ENCODE data around the gene NCMAP. TPM values are rescaled to one million over a fixed set of nuclear protein-coding genes. Genes with fewer than 3 reads are reported as not detected.
A peak's percentile ranks its signal among the peaks of the same experiment; 100 is the strongest.

NCMAP gene
- total RNA-seq, 1 donor from 2014 or later, result 1.3 TPM

DNA sequence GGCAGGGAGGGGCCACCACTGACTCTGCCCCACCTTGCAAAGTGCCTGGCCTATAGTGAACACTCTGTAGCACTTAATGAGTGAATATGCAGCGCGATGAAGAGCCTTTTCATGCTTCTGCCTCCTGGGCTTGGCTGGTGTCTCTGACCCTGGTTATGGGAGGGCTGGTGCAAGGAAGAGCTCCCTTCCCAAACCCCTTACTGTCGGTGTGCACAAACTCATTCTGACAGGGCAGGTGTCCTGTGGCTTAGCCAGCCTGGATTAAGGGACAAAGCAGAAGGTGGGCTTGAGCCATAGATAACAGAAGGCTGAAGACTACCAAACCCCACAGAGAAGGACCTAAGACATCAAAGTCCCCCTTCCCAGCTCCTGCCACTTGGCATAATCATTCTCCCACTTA, 2.0 kb upstream of the NCMAP start:
- peaks cover 11% of the 10 kb centered on the region for H3K4me1 Mint-ChIP-seq (ENCODE audit: low read depth)
- no peak overlapping the region for H3K4me3 Mint-ChIP-seq (ENCODE audit: low read depth)
- H3K27ac Mint-ChIP-seq, result peak overlapping the region; percentile 46
- peaks cover 29% of the 10 kb centered on the region for H3K27me3 Mint-ChIP-seq
- TF ChIP-seq, protein P1, sequence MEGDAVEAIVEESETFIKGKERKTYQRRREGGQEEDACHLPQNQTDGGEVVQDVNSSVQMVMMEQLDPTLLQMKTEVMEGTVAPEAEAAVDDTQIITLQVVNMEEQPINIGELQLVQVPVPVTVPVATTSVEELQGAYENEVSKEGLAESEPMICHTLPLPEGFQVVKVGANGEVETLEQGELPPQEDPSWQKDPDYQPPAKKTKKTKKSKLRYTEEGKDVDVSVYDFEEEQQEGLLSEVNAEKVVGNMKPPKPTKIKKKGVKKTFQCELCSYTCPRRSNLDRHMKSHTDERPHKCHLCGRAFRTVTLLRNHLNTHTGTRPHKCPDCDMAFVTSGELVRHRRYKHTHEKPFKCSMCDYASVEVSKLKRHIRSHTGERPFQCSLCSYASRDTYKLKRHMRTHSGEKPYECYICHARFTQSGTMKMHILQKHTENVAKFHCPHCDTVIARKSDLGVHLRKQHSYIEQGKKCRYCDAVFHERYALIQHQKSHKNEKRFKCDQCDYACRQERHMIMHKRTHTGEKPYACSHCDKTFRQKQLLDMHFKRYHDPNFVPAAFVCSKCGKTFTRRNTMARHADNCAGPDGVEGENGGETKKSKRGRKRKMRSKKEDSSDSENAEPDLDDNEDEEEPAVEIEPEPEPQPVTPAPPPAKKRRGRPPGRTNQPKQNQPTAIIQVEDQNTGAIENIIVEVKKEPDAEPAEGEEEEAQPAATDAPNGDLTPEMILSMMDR (IDR thresholded peaks at IDR 0.05; ENCODE audit: unreplicated experiment), result no peak
- no peaks in the 10 kb centered on the region for H3K36me3 Mint-ChIP-seq (ENCODE audit: insufficient read depth)
- no peak for DNase-seq (ENCODE audit: low spot score, unreplicated experiment)
- H3K9me3 Mint-ChIP-seq (ENCODE audit: low read depth), result no peaks in the 10 kb centered on the region

DNA sequence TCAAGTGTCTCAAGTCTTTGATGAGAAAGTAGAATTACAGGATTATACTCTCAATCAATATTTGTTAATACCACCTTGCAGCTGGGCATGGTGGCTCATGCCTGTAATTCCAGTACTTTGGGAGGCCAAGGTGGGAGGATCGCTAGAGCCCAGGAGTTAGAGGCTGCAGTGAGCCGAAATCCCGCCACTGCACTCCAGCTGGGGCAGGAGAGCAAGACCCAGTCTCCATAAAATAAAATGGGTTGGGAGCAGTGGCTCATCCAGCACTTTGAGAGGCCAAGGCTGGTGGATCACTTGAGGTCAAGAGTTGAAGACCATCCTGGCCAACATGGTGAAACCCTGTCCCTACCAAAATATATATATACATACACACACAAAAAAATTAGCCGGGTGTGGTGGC, 1.2 kb upstream of the NCMAP start:
- Mint-ChIP-seq H3K4me1 (ENCODE audit: low read depth) (peaks cover 11% of the 10 kb centered on the region), H3K4me3 (ENCODE audit: low read depth) (no peak overlapping the region), H3K9me3 (ENCODE audit: low read depth) (no peaks in the 10 kb centered on the region), H3K27me3 (peaks cover 28% of the 10 kb centered on the region), H3K27ac (no peak overlapping the region), H3K36me3 (ENCODE audit: insufficient read depth) (no peaks in the 10 kb centered on the region)
- DNase-seq (ENCODE audit: low spot score, unreplicated experiment), result no peak
- TF ChIP-seq, protein P1 (IDR thresholded peaks at IDR 0.05; ENCODE audit: unreplicated experiment), result no peak

DNA sequence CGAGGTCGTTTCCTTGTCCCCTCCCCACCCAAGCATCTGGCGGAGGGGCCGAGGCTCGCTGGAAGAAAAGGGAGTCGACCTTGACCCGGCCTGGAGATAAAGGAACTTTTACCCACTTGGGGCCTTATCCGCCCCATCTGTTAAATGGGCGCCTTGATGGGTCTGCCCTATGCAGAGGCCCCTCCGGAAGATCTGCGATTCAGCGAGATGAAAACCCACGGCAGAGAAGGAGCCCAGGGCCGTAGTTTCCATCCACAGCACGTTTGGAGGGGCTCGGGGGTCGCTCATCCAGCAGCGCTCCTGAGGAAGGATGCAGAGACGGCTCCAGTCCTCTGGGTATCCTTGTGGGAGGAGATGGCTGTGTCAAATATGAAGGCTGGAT, 518 bp downstream of the NCMAP start:
- no peak for DNase-seq (ENCODE audit: low spot score, unreplicated experiment)
- H3K4me3 Mint-ChIP-seq (ENCODE audit: low read depth), result peak overlapping the region; percentile 60
- no peaks in the 10 kb centered on the region for H3K9me3 Mint-ChIP-seq (ENCODE audit: low read depth)
- H3K36me3 Mint-ChIP-seq (ENCODE audit: insufficient read depth), result no peaks in the 10 kb centered on the region
- TF ChIP-seq, protein P1 (IDR thresholded peaks at IDR 0.05; ENCODE audit: unreplicated experiment), result no peak
- H3K4me1 Mint-ChIP-seq (ENCODE audit: low read depth), result peaks cover 11% of the 10 kb centered on the region
- H3K27ac Mint-ChIP-seq, result no peak overlapping the region
- H3K27me3 Mint-ChIP-seq, result peaks cover 28% of the 10 kb centered on the region

DNA sequence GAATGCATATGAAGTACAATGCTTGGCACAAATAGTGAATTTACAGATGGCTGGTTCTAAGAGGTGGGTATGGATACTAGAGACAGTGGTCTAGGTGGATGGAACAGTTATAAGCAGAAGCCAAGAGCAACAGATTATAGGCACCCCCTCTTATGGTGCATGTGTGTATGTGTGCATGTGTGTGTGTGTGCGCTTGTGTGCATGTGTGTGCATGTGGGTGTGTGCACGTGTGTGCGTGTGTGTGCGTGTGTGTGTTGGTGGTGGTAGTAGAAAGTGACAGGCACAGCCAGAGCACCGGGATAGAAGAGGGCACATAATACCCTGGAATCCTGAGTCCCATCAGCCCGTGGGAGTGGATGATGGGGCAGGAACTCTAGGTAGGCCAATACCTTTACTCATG, 1.3 kb downstream of the NCMAP start:
- H3K4me1 Mint-ChIP-seq (ENCODE audit: low read depth), result peaks cover 7% of the 10 kb centered on the region
- H3K27ac Mint-ChIP-seq, result no peak overlapping the region
- H3K4me3 Mint-ChIP-seq (ENCODE audit: low read depth), result no peak overlapping the region
- DNase-seq (ENCODE audit: low spot score, unreplicated experiment), result no peak
- H3K36me3 Mint-ChIP-seq (ENCODE audit: insufficient read depth), result no peaks in the 10 kb centered on the region
- TF ChIP-seq, protein P1 (IDR thresholded peaks at IDR 0.05; ENCODE audit: unreplicated experiment), result no peak
- H3K27me3 Mint-ChIP-seq, result peaks cover 28% of the 10 kb centered on the region
- no peaks in the 10 kb centered on the region for H3K9me3 Mint-ChIP-seq (ENCODE audit: low read depth)

DNA sequence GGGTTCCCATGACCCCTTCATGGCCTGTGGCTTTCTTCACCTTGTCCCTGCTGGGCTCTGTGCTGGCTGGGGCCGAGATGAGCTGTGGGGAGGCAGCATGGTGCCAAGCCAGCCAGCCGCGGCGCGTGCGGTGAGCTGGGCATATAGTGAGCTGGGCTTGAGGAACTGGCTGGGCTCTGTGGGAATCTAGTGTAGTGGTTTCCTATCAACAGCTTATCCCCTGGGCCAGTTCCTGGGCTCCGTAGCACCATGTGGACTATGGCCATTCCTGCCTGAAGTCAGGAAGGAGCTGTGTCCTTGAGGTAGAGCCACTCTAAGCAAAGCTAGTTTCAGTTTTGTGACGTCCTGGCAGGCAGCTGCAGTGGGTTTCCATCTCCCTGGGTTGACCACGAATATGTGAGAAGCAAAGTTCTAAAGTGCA, 1.8 kb downstream of the NCMAP start:
- Mint-ChIP-seq H3K27ac (no peak overlapping the region), H3K4me3 (ENCODE audit: low read depth) (no peak overlapping the region), H3K36me3 (ENCODE audit: insufficient read depth) (no peaks in the 10 kb centered on the region), H3K9me3 (ENCODE audit: low read depth) (no peaks in the 10 kb centered on the region), H3K27me3 (peaks cover 28% of the 10 kb centered on the region), H3K4me1 (ENCODE audit: low read depth) (peaks cover 9% of the 10 kb centered on the region)
- TF ChIP-seq, protein P1 (IDR thresholded peaks at IDR 0.05; ENCODE audit: unreplicated experiment), result no peak
- no peak for DNase-seq (ENCODE audit: low spot score, unreplicated experiment)

All from progenitor cell of endocrine pancreas (in vitro differentiated cells).